ENCODE results near the gene MARCHF11. TPM values are rescaled to one million over a fixed set of nuclear protein-coding genes. Genes with fewer than 3 reads are reported as not detected.

Gene MARCHF11
- total RNA-seq, 1 experiment from 2014 or later: not detected

- TF ChIP-seq ZBTB33 (IDR thresholded peaks at IDR 0.05; ENCODE audit: extremely low read depth, insufficient replicate concordance, low read length): no peak
- no peak for TF ChIP-seq POLR2AphosphoS5 (IDR thresholded peaks at IDR 0.05; ENCODE audit: low read depth, low read length)
- no peak for TF ChIP-seq JUND (IDR thresholded peaks at IDR 0.05)
Measured at GRCh38 chr5:16134204-16134603, 45.4 kb downstream of the MARCHF11 start (continued).

GRCh38 chr5:16131878-16132277 is 47.7 kb downstream of the MARCHF11 start:
- no peak for DNase-seq (ENCODE audit: low read depth, low spot score)
- Histone ChIP-seq H3K27ac (ENCODE audit: low read depth, low read length) (no peak overlapping the region), H3K4me2 (ENCODE audit: low read length) (no peak overlapping the region), H3K4me3 (replicated peaks in 1 of 2; ENCODE audit: low read depth in 1 of 2, low read length in 2 of 2) (no peak overlapping the region), H4K20me1 (ENCODE audit: insufficient read depth) (no peaks in the 10 kb centered on the region; the same call in 1 of the 2 replicates), H3K4me1 (ENCODE audit: control insufficient read depth in 1 of 2, insufficient read depth in 2 of 2, low read length in 2 of 2) (no peaks in the 10 kb centered on the region), H3K27me3 (ENCODE audit: insufficient read depth, low read length) (no peaks in the 10 kb centered on the region), H3K9me2 (ENCODE audit: insufficient read depth) (no peaks in the 10 kb centered on the region), H3K36me3 (ENCODE audit: control insufficient read depth in 1 of 2, insufficient read depth in 2 of 2, low read length in 2 of 2) (no peaks in the 10 kb centered on the region), H3K79me2 (ENCODE audit: insufficient read depth, low read length) (no peaks in the 10 kb centered on the region), H3K9ac (ENCODE audit: low read length) (no peak overlapping the region), H2AFZ (ENCODE audit: low read depth, low read length, poor library complexity, severe bottlenecking) (no peak overlapping the region), H3K9me3 (ENCODE audit: control insufficient read depth in 1 of 2, insufficient read depth in 1 of 2, low read depth in 1 of 2, low read length in 2 of 2) (peaks cover 0 to 17% of the 10 kb centered on the region in 2 experiments; a peak in 2 of 4 replicates)
- no TSS peak for BruUV-seq (replicated peaks)
- ChIA-PET CTCF (no interaction called here), POLR2A (no interaction called here), RAD21 (ENCODE audit: low non-redundant PET in 1 of 2, low total read pairs in 2 of 2, uncharacterized antibody in 2 of 2, unreplicated experiment in 2 of 2) (no interaction called here)
- intact Hi-C loops (cut with micrococcal nuclease): no loop called here
- ATAC-seq: no peak
- TF ChIP-seq SP1 (IDR thresholded peaks at IDR 0.05; ENCODE audit: low read depth) (no peak), ZFX (IDR thresholded peaks at IDR 0.05) (no peak), POLR2AphosphoS5 (IDR thresholded peaks at IDR 0.05; ENCODE audit: low read depth, low read length) (no peak), ZNF274 (IDR thresholded peaks at IDR 0.05; ENCODE audit: low read depth, low read length) (no peak), ATF3 (IDR thresholded peaks at IDR 0.05) (no peak), SIN3A (IDR thresholded peaks at IDR 0.05; ENCODE audit: low read depth) (no peak), CTCF (IDR thresholded peaks at IDR 0.05 in 2 of 3, conservative IDR thresholded peaks at IDR 0.05 in 1 of 3; ENCODE audit: borderline replicate concordance in 1 of 3, insufficient read depth in 1 of 3, low read depth in 2 of 3, low read length in 2 of 3) (no peak), SRF (IDR thresholded peaks at IDR 0.05; ENCODE audit: low read depth) (no peak), FOSL1 (IDR thresholded peaks at IDR 0.05; ENCODE audit: low read depth) (no peak), TCF7L2 (IDR thresholded peaks at IDR 0.05; ENCODE audit: borderline replicate concordance, extremely low read depth, insufficient read depth, insufficient read length) (no peak), REST (IDR thresholded peaks at IDR 0.05; ENCODE audit: low read depth) (no peak), MAX (IDR thresholded peaks at IDR 0.05) (no peak), CEBPB (IDR thresholded peaks at IDR 0.05; ENCODE audit: low read depth) (no peak), POLR2A (IDR thresholded peaks at IDR 0.05; ENCODE audit: borderline replicate concordance, extremely low read depth, insufficient read depth, insufficient read length) (no peak), CBX3 (IDR thresholded peaks at IDR 0.05; ENCODE audit: low read depth) (no peak)

Data from HCT116 (cell line).